ENCODE data around the gene FAM237A.

GRCh38 chr2:206639636-206640035 lies 2.7 kb upstream of the FAM237A start:
- TF ChIP-seq, protein P1, sequence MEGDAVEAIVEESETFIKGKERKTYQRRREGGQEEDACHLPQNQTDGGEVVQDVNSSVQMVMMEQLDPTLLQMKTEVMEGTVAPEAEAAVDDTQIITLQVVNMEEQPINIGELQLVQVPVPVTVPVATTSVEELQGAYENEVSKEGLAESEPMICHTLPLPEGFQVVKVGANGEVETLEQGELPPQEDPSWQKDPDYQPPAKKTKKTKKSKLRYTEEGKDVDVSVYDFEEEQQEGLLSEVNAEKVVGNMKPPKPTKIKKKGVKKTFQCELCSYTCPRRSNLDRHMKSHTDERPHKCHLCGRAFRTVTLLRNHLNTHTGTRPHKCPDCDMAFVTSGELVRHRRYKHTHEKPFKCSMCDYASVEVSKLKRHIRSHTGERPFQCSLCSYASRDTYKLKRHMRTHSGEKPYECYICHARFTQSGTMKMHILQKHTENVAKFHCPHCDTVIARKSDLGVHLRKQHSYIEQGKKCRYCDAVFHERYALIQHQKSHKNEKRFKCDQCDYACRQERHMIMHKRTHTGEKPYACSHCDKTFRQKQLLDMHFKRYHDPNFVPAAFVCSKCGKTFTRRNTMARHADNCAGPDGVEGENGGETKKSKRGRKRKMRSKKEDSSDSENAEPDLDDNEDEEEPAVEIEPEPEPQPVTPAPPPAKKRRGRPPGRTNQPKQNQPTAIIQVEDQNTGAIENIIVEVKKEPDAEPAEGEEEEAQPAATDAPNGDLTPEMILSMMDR (conservative IDR thresholded peaks at IDR 0.05 in 1 of 2, IDR thresholded peaks at IDR 0.05 in 1 of 2; ENCODE audit: extremely low read depth in 1 of 2, insufficient read depth in 1 of 2, low read depth in 1 of 2, low read length in 2 of 2), result no peak
- no peak for TF ChIP-seq EZH2 (IDR thresholded peaks at IDR 0.05; ENCODE audit: borderline replicate concordance, low read length)

Measured in mammary epithelial cell (primary cell).